Stimulated activated CD4-positive, alpha-beta T cell treated with anti-CD3 and anti-CD28 coated beads, Interleukin-2, amount 100 ng/mL, for 4 hours (primary cell): ENCODE data around the gene LRRC1.

Experiments used
- DNase-seq: peaks from one replicate; pipeline ENCODE4 v3.0.0-alpha.2; 2020; ENCODE audit warnings: low read depth

LRRC1 gene

GRCh38 chr6:53961679-53962370 is 167.0 kb downstream of the LRRC1 start:
- no peak for DNase-seq

- DNase-seq: no peak
Measured at GRCh38 chr6:53962646-53963045, 167.8 kb downstream of the LRRC1 start.

GRCh38 chr6:53967415-53967814 is 172.6 kb downstream of the LRRC1 start:
- DNase-seq: no peak
